Measurements from ENCODE around the gene SLF2. TPM values are rescaled to one million over a fixed set of nuclear protein-coding genes. Genes with fewer than 3 reads are reported as not detected.

Gene SLF2
- total and polyA plus RNA-seq, 2 of the 13 experiments (the other 11 are each of a cell fraction or from before 2014, with no cell fraction given): 12.2 to 48.1 TPM

GRCh38 chr10:101008823-101009423 is 96.2 kb downstream of the SLF2 start (continued):
- peak; percentile 25; the same call in 1 of the 2 replicates for TF ChIP-seq MXD3 (CRISPR knock-in tag; IDR thresholded peaks at IDR 0.05)
- TF ChIP-seq AGO1 (IDR thresholded peaks at IDR 0.05; ENCODE audit: low read depth, low read length, poor library complexity, severe bottlenecking): no peak
- TF ChIP-seq FOXM1 (CRISPR knock-in tag; IDR thresholded peaks at IDR 0.05): no peak
- no peak for TF ChIP-seq TAF15 (IDR thresholded peaks at IDR 0.05; ENCODE audit: low read depth, low read length, poor library complexity, severe bottlenecking)
- no peak for TF ChIP-seq ZNF225 (CRISPR knock-in tag; IDR thresholded peaks at IDR 0.05)
- no peak for TF ChIP-seq PLRG1 (conservative IDR thresholded peaks at IDR 0.05)
- TF ChIP-seq ZHX2 (IDR thresholded peaks at IDR 0.05; ENCODE audit: low read depth): no peak
- TF ChIP-seq ZHX2 (CRISPR knock-in tag; IDR thresholded peaks at IDR 0.05; ENCODE audit: borderline replicate concordance): no peak
- TF ChIP-seq PHB2 (IDR thresholded peaks at IDR 0.05; ENCODE audit: partially characterized antibody): no peak
- no peak for TF ChIP-seq SMARCC2 (IDR thresholded peaks at IDR 0.05)
- no peak for TF ChIP-seq ZNF510 (CRISPR knock-in tag; IDR thresholded peaks at IDR 0.05; ENCODE audit: low read depth)
- peak; percentile 76 for TF ChIP-seq SOX13 (IDR thresholded peaks at IDR 0.05)
- peak in 1 of 2 experiments; percentile 97; a peak in 2 of 4 replicates for TF ChIP-seq SOX13 (CRISPR knock-in tag; conservative IDR thresholded peaks at IDR 0.05 in 1 of 2, IDR thresholded peaks at IDR 0.05 in 1 of 2)
- TF ChIP-seq GMEB2 (CRISPR knock-in tag; IDR thresholded peaks at IDR 0.05; ENCODE audit: low read depth): no peak
- peak; percentile 75; the same call in 1 of the 2 replicates for TF ChIP-seq KDM1A (CRISPR knock-in tag; IDR thresholded peaks at IDR 0.05)
- TF ChIP-seq YY1 (IDR thresholded peaks at IDR 0.05; ENCODE audit: insufficient read depth, insufficient replicate concordance, low read depth, low read length): peak; percentile 11
- peak; percentile 71 for TF ChIP-seq MED8 (CRISPR knock-in tag; IDR thresholded peaks at IDR 0.05; ENCODE audit: insufficient replicate concordance)
- no peak for TF ChIP-seq EEA1 (CRISPR knock-in tag; IDR thresholded peaks at IDR 0.05; ENCODE audit: borderline replicate concordance)
- TF ChIP-seq MLX (CRISPR knock-in tag; IDR thresholded peaks at IDR 0.05): no peak
- peak in 1 of 2 experiments; percentile 68; a peak in 1 of 4 replicates for TF ChIP-seq EP300 (IDR thresholded peaks at IDR 0.05; ENCODE audit: low read depth in 2 of 2, low read length in 2 of 2)
- peak; percentile 81 for TF ChIP-seq EP300 (CRISPR knock-in tag; IDR thresholded peaks at IDR 0.05; ENCODE audit: borderline replicate concordance)
- TF ChIP-seq ZNF773 (CRISPR knock-in tag; IDR thresholded peaks at IDR 0.05; ENCODE audit: borderline replicate concordance): no peak
- TF ChIP-seq FOXP1 (IDR thresholded peaks at IDR 0.05): no peak
- peak; percentile 49; the same call in 1 of the 2 replicates for TF ChIP-seq FOXP1 (CRISPR knock-in tag; IDR thresholded peaks at IDR 0.05)

Measured in HepG2 (cell line).